Measurements from ENCODE around the gene CHD8.

Gene CHD8

DNA sequence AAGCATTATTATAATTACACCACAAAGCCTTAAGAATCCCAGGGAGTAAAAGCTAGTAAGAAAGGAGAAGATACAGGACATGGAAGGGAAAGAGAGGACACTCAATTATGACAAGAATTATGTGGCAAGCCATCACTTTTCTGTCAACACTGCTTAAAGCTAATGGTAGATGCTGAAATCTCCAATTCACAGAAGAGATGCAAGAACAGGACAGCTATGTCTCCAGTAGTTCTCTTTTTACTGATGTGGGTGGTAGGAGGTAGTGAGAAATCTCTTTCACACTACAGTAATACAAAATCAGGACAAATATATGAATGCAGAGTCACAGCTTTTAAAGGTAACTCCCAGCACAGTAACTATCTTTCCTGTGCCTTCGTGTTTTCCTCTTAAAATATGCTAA is 29.2 kb downstream of the CHD8 start:
- H3K9ac ChIP-seq (ENCODE audit: low read depth, low read length): no peak overlapping the region
- H3K4me1 ChIP-seq (ENCODE audit: control insufficient read depth, insufficient read depth, low read length): no peaks in the 10 kb centered on the region
- no peak overlapping the region for H3K4me3 ChIP-seq (ENCODE audit: low read depth, low read length)
- peaks cover 77% of the 10 kb centered on the region for H3K36me3 ChIP-seq (ENCODE audit: control insufficient read depth, insufficient read depth, low read length)
- H3K9me3 ChIP-seq (ENCODE audit: control insufficient read depth, insufficient read depth, low read length): no peaks in the 10 kb centered on the region
- no peaks in the 10 kb centered on the region for H3K27me3 ChIP-seq (ENCODE audit: control insufficient read depth, insufficient read depth, low read length)

DNA sequence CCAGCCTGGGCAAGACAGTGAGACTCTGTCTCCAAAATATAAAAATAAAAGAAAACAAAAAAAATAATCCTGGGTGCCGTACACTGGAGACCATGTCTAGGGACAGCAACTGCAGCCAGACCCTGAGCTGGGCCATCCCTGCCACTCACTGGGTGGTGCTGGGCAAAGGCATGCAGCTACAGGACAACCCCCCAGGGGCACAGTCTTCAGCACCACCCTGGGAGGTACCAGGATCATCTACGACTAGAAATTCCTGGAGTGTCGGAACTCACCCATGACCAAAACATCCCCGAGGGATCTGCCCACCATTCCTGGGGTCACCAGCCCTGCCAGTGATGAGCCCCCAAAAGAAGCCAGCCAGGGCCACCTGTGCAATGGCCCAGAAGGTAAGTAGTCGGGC is 36.4 kb downstream of the CHD8 start:
- Histone ChIP-seq H3K4me1 (ENCODE audit: control insufficient read depth, insufficient read depth, low read length) (no peaks in the 10 kb centered on the region), H3K9me3 (ENCODE audit: control insufficient read depth, insufficient read depth, low read length) (no peaks in the 10 kb centered on the region), H3K27me3 (ENCODE audit: control insufficient read depth, insufficient read depth, low read length) (no peaks in the 10 kb centered on the region), H3K36me3 (ENCODE audit: control insufficient read depth, insufficient read depth, low read length) (peaks cover 39% of the 10 kb centered on the region), H3K4me3 (ENCODE audit: low read depth, low read length) (no peak overlapping the region), H3K9ac (ENCODE audit: low read depth, low read length) (no peak overlapping the region)

DNA sequence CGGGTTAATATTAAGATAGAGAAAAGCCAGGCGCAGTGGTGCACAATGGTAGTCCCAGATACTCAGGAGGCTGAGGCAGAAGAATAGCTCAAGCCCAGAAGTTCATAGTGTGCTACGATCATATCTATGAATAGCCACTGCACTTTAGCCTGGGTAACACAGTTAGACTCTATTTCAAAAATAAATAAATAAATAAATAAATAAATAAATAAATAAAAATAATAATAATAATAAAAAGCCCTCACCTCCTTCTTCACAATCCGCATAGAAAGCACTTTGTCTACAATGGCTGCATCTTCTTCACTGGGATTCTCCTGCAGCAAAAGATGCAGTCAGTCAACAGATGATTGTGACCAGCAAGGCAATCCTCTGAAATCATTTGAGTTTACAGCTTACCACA is 40.6 kb downstream of the CHD8 start:
- Histone ChIP-seq H3K9me3 (ENCODE audit: control insufficient read depth, insufficient read depth, low read length) (no peaks in the 10 kb centered on the region), H3K4me1 (ENCODE audit: control insufficient read depth, insufficient read depth, low read length) (no peaks in the 10 kb centered on the region), H3K4me3 (ENCODE audit: low read depth, low read length) (no peak overlapping the region), H3K9ac (ENCODE audit: low read depth, low read length) (no peak overlapping the region), H3K36me3 (ENCODE audit: control insufficient read depth, insufficient read depth, low read length) (peaks cover 41% of the 10 kb centered on the region), H3K27me3 (ENCODE audit: control insufficient read depth, insufficient read depth, low read length) (no peaks in the 10 kb centered on the region)

DNA sequence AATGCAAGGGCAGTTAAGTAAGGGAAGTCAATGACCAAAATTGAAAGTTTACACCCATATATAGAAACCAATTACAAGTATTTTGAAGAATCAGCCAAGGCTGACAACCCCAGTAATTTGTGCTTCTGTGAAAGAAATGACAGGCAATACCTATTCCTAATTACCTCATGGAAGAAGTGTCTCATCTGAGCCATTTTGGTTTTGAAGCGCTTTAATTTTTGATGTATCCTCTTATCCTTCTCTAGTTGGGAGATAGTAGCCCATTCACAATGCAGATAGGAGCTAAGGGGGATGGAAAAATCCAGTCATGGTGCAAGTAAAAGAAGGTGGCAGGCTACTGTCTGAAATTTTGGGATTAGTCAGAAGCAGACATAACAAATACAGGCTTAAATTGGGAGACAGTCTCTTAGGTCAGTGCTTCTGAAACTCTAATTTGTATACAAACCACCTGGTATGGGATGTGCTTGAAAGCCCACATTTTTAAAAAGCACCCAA is 41.7 kb downstream of the CHD8 start:
- Histone ChIP-seq H3K36me3 (ENCODE audit: control insufficient read depth, insufficient read depth, low read length) (peaks cover 42% of the 10 kb centered on the region), H3K9me3 (ENCODE audit: control insufficient read depth, insufficient read depth, low read length) (no peaks in the 10 kb centered on the region), H3K4me1 (ENCODE audit: control insufficient read depth, insufficient read depth, low read length) (no peaks in the 10 kb centered on the region), H3K27me3 (ENCODE audit: control insufficient read depth, insufficient read depth, low read length) (no peaks in the 10 kb centered on the region), H3K4me3 (ENCODE audit: low read depth, low read length) (no peak overlapping the region), H3K9ac (ENCODE audit: low read depth, low read length) (no peak overlapping the region)

DNA sequence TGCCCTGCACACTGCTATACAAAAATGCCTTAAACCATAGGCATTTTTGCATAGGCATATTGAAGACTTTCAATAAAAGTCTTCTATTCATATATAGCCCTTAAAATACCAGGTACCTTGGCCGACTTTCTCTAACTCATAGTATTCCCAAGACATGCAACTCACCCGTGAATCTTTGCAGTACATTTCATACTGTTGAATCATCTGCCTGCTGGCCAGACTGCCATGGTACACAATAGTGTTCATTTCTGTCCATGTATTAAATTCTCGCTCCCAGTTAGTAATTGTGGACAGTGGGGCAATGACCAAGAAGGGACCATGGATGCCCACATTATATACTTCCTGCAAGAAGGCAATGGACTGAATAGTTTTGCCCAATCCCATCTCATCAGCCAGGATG is 47.8 kb downstream of the CHD8 start:
- Histone ChIP-seq H3K36me3 (ENCODE audit: control insufficient read depth, insufficient read depth, low read length) (peaks cover 65% of the 10 kb centered on the region), H3K4me3 (ENCODE audit: low read depth, low read length) (no peak overlapping the region), H3K4me1 (ENCODE audit: control insufficient read depth, insufficient read depth, low read length) (no peaks in the 10 kb centered on the region), H3K9ac (ENCODE audit: low read depth, low read length) (no peak overlapping the region), H3K9me3 (ENCODE audit: control insufficient read depth, insufficient read depth, low read length) (no peaks in the 10 kb centered on the region), H3K27me3 (ENCODE audit: control insufficient read depth, insufficient read depth, low read length) (no peaks in the 10 kb centered on the region)

DNA sequence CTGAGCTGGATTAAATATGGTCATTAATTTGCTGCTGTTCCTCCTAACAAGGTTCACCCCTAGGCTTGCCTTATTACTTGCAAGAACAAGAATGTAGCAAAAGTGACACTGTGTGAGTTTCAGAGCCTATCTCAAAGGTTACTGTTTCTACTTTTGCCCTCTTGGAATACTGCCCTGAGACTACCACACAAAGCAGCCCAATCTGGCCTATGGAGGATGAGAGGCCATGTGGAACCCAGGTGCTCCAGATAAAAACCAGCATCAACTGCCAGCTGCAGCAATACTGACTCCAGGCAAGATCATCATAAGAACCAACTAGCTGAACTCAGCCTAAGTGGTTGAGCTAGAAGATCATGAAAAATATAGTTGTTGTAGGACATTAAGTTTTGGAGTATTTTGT is 49.7 kb downstream of the CHD8 start:
- Histone ChIP-seq H3K4me1 (ENCODE audit: control insufficient read depth, insufficient read depth, low read length) (no peaks in the 10 kb centered on the region), H3K9me3 (ENCODE audit: control insufficient read depth, insufficient read depth, low read length) (no peaks in the 10 kb centered on the region), H3K9ac (ENCODE audit: low read depth, low read length) (no peak overlapping the region), H3K4me3 (ENCODE audit: low read depth, low read length) (no peak overlapping the region), H3K36me3 (ENCODE audit: control insufficient read depth, insufficient read depth, low read length) (peaks cover 75% of the 10 kb centered on the region), H3K27me3 (ENCODE audit: control insufficient read depth, insufficient read depth, low read length) (no peaks in the 10 kb centered on the region)

DNA sequence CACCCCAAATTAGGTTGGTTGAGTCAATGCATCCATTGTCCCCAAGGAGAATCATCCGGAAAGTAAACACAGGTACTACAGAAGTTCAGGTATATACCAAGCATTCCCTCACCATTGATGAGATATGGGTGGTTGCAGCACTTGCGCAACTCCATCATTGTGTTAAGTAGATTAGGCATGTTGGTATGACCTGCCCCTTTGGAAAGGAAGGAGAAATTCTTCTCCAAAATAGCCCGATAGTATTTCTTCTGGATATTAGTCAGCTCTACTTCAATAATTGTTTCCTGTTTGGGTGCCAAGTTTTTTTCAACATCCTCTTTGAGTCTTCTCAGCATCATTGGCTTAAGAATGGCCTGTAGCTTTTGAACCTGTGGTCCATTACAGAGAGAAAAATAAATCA is 50.8 kb downstream of the CHD8 start:
- no peaks in the 10 kb centered on the region for H3K4me1 ChIP-seq (ENCODE audit: control insufficient read depth, insufficient read depth, low read length)
- H3K9me3 ChIP-seq (ENCODE audit: control insufficient read depth, insufficient read depth, low read length): no peaks in the 10 kb centered on the region
- H3K4me3 ChIP-seq (ENCODE audit: low read depth, low read length): no peak overlapping the region
- H3K36me3 ChIP-seq (ENCODE audit: control insufficient read depth, insufficient read depth, low read length): peaks cover 76% of the 10 kb centered on the region
- no peaks in the 10 kb centered on the region for H3K27me3 ChIP-seq (ENCODE audit: control insufficient read depth, insufficient read depth, low read length)
- no peak overlapping the region for H3K9ac ChIP-seq (ENCODE audit: low read depth, low read length)

DNA sequence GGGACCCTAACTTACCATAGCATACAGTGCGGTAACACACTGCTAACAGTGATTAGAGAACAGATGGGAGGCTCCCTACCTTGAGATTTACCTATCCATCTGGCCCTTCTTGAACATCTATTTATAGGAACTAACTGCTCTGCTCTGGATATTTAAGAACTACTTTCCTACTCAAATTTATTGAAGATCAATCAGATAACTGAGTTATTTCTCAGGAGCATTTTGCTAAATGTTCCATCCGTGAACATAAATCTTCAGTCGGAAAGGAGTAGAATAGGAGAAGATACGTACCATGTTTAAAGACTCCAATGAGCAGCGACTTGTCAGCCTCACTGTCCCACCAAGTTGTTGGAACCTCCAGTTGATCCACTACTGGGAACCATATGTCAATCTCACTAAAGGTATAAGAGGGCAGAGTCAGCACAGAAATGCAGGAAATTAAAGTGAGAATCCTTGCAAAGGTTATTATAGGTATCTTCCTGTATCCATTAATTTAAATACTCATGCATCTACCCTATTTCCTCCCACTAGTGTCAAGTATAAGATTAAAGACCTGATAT is 56.5 kb downstream of the CHD8 start:
- no peak overlapping the region for H3K9ac ChIP-seq (ENCODE audit: low read depth, low read length)
- no peaks in the 10 kb centered on the region for H3K4me1 ChIP-seq (ENCODE audit: control insufficient read depth, insufficient read depth, low read length)
- peaks cover 78% of the 10 kb centered on the region for H3K36me3 ChIP-seq (ENCODE audit: control insufficient read depth, insufficient read depth, low read length)
- no peaks in the 10 kb centered on the region for H3K9me3 ChIP-seq (ENCODE audit: control insufficient read depth, insufficient read depth, low read length)
- H3K27me3 ChIP-seq (ENCODE audit: control insufficient read depth, insufficient read depth, low read length): no peaks in the 10 kb centered on the region
- no peak overlapping the region for H3K4me3 ChIP-seq (ENCODE audit: low read depth, low read length)

DNA sequence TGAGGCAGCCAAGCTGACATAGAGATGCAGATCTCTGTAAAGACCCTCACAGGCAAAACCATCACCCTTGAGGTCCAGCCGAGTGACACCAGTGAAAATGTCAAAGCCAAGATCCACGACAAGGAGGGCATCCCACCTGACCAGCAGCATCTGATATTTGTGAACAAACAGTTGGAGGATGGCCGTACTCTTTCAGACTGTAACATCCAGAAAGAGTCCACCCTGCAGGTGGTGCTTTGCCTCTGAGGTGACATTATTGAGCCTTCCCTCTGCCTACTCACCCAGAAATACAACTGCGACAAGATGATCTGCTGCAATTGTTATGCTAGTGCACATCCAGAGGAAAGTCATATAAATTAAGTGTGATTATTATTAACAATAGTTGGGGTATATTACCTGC is 57.0 kb downstream of the CHD8 start:
- no peaks in the 10 kb centered on the region for H3K27me3 ChIP-seq (ENCODE audit: control insufficient read depth, insufficient read depth, low read length)
- no peaks in the 10 kb centered on the region for H3K4me1 ChIP-seq (ENCODE audit: control insufficient read depth, insufficient read depth, low read length)
- H3K9me3 ChIP-seq (ENCODE audit: control insufficient read depth, insufficient read depth, low read length): no peaks in the 10 kb centered on the region
- no peak overlapping the region for H3K9ac ChIP-seq (ENCODE audit: low read depth, low read length)
- H3K36me3 ChIP-seq (ENCODE audit: control insufficient read depth, insufficient read depth, low read length): peaks cover 79% of the 10 kb centered on the region
- H3K4me3 ChIP-seq (ENCODE audit: low read depth, low read length): no peak overlapping the region

DNA sequence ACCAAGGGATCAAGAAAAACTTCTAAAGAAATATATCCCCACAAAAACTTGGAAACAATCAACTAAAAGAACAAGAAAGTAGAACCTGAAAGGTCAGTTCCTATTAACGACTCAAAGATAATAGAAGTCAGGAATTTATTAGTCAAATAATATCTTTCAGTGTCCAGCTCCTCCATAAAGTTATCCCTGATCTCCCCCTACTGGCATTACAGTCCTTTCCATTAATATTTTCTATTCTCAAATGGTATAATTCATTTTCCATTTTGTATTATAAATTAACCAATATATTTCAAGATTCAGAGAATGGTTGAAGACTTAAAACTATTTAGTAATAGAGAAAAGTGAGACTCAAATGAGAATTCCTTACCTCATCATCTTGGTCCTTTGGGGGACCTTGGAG is 60.5 kb downstream of the CHD8 start:
- Histone ChIP-seq H3K4me1 (ENCODE audit: control insufficient read depth, insufficient read depth, low read length) (no peaks in the 10 kb centered on the region), H3K4me3 (ENCODE audit: low read depth, low read length) (no peak overlapping the region), H3K27me3 (ENCODE audit: control insufficient read depth, insufficient read depth, low read length) (no peaks in the 10 kb centered on the region), H3K36me3 (ENCODE audit: control insufficient read depth, insufficient read depth, low read length) (peaks cover 77% of the 10 kb centered on the region), H3K9ac (ENCODE audit: low read depth, low read length) (no peak overlapping the region), H3K9me3 (ENCODE audit: control insufficient read depth, insufficient read depth, low read length) (no peaks in the 10 kb centered on the region)

DNA sequence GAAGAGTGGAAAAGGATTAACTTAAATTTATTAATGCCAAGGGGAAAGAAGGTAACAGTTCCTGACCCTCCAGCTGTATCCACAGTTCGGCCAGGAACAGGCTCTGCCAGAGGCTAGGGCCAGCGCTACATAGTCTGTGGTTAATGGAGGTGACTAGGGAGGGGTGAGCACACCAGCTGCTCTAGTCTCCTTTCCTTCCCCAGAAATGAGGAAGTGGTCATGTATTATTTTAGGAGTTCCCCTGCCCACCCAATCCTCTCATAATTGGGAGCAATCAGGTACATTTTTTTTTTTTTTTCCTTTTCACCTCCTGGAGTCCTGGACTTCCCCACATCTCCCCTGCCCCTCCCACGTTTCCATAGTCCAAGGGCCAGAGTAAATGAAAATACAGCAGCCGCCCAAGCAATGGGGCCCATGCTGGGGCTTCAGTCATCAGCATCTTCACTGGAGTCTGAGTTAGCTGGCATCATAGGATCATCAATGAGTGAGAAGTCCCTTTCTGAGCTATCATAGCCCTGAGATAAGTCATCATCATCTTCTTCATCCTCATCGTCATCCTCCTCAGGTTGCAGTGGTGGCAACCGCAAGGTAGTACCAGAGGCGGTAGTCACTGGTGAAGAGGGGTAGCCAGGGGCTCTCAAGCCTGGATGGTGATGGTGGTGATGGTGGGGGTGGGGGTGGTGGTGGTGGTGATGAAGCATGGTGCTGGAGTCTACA is 70.6 kb downstream of the CHD8 start:
- H3K36me3 ChIP-seq (ENCODE audit: control insufficient read depth, insufficient read depth, low read length): peaks cover 28% of the 10 kb centered on the region
- H3K27me3 ChIP-seq (ENCODE audit: control insufficient read depth, insufficient read depth, low read length): no peaks in the 10 kb centered on the region
- H3K9ac ChIP-seq (ENCODE audit: low read depth, low read length): no peak overlapping the region
- no peaks in the 10 kb centered on the region for H3K9me3 ChIP-seq (ENCODE audit: control insufficient read depth, insufficient read depth, low read length)
- peaks cover 3% of the 10 kb centered on the region for H3K4me1 ChIP-seq (ENCODE audit: control insufficient read depth, insufficient read depth, low read length)
- peak overlapping the region; percentile 100 for H3K4me3 ChIP-seq (ENCODE audit: low read depth, low read length)

DNA sequence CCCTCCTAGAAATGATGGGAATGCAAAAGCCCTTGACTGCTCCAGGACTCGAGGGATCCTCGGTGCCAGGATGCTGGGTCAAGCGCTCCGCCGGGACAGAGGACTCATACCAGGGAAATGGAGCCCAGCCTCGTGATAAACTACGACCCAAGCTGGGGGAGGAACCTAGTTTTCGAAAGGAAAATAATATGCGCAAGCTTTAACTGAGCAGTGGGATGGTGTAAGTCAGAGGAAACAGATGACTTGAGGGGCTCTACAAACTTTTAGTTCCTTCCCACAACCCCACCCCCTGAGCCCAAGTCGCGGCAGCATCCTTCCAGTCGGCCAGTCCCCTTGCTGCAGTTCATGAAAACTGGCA is 71.5 kb downstream of the CHD8 start:
- peak overlapping the region; percentile 100 for H3K9ac ChIP-seq (ENCODE audit: low read depth, low read length)
- peaks cover 23% of the 10 kb centered on the region for H3K36me3 ChIP-seq (ENCODE audit: control insufficient read depth, insufficient read depth, low read length)
- no peaks in the 10 kb centered on the region for H3K27me3 ChIP-seq (ENCODE audit: control insufficient read depth, insufficient read depth, low read length)
- peak overlapping the region; percentile 100 for H3K4me3 ChIP-seq (ENCODE audit: low read depth, low read length)
- peaks cover 3% of the 10 kb centered on the region for H3K4me1 ChIP-seq (ENCODE audit: control insufficient read depth, insufficient read depth, low read length)
- no peaks in the 10 kb centered on the region for H3K9me3 ChIP-seq (ENCODE audit: control insufficient read depth, insufficient read depth, low read length)
